HUDEP-2 (cell line): ENCODE measurements around the gene XIRP1.
A peak's percentile ranks its signal among the peaks of the same experiment; 100 is the strongest.
"Not testable (repeated sequence)": the region's sequence is repeated elsewhere in the genome, so short reads cannot be mapped to it uniquely, and the experiment has no call there.

Experiments used
- DNase-seq, 76 experiments: peaks; one replicate each; lab custom pipeline; 2025; ENCODE audit not compliant: unreplicated experiment in 76 of 76; lab: John Stamatoyannopoulos, UW

Gene XIRP1

GRCh38 chr3:39192490-39193092 is at the start of gene XIRP1:
Gene XIRP1 (minus strand): TSS chr3:39192595. CDS start chr3:39189445, 3,150 bp downstream.
- DNase-seq: no peak

GRCh38 chr3:39241561-39241960 is 49.2 kb upstream of the XIRP1 start:
- DNase-seq: no peak

- no peak for DNase-seq
Measured at GRCh38 chr3:39237027-39237426, 44.6 kb upstream of the XIRP1 start.

GRCh38 chr3:39234651-39235050 is 42.3 kb upstream of the XIRP1 start:
- peak in 1 of 76 experiments; percentile 6 for DNase-seq

- DNase-seq: no peak
Measured at GRCh38 chr3:39232859-39233258, 40.5 kb upstream of the XIRP1 start.

GRCh38 chr3:39230453-39230852 is 38.1 kb upstream of the XIRP1 start:
- no peak for DNase-seq

GRCh38 chr3:39228496-39228895 is 36.1 kb upstream of the XIRP1 start:
- DNase-seq: no peak

GRCh38 chr3:39227596-39227995 is 35.2 kb upstream of the XIRP1 start:
- not testable (repeated sequence) for DNase-seq

- no peak for DNase-seq
Measured at GRCh38 chr3:39226106-39226741, 33.8 kb upstream of the XIRP1 start.

- DNase-seq: no peak
Measured at GRCh38 chr3:39224288-39224687, 31.9 kb upstream of the XIRP1 start.

- DNase-seq: no peak
Measured at GRCh38 chr3:39222939-39223338, 30.5 kb upstream of the XIRP1 start.

GRCh38 chr3:39222462-39222861 is 30.1 kb upstream of the XIRP1 start:
- DNase-seq: no peak

- no peak for DNase-seq
Measured at GRCh38 chr3:39221141-39221530, 28.7 kb upstream of the XIRP1 start.

- DNase-seq: no peak
Measured at GRCh38 chr3:39220407-39221140, 28.2 kb upstream of the XIRP1 start.

GRCh38 chr3:39219702-39220101 is 27.3 kb upstream of the XIRP1 start:
- no peak for DNase-seq

GRCh38 chr3:39216176-39216790 is 23.9 kb upstream of the XIRP1 start:
- no peak for DNase-seq

- no peak for DNase-seq
Measured at GRCh38 chr3:39213613-39214012, 21.2 kb upstream of the XIRP1 start.

GRCh38 chr3:39212665-39213064 is 20.3 kb upstream of the XIRP1 start:
- no peak for DNase-seq

- no peak for DNase-seq
Measured at GRCh38 chr3:39211332-39212130, 19.1 kb upstream of the XIRP1 start.

GRCh38 chr3:39210078-39210477 is 17.7 kb upstream of the XIRP1 start:
- DNase-seq: no peak
